Colonic mucosa (tissue), 4 donors: ENCODE results near the gene KREMEN2. TPM values are rescaled to one million over a fixed set of nuclear protein-coding genes. Genes with fewer than 3 reads are reported as not detected.

ENCODE experiments used
- DNase-seq: peaks from one replicate; pipeline ENCODE4 v3.0.0-alpha.2; 2020
- H3K27ac ChIP-seq: fragments of 200-600 bp; one replicate; pipeline ENCODE4 v1.8.0; 2021
- H3K27me3 ChIP-seq: fragments of 200-600 bp; one replicate; pipeline ENCODE4 v1.8.0; 2021
- H3K36me3 ChIP-seq: fragments of 200-600 bp; one replicate; pipeline ENCODE4 v1.8.0; 2021
- H3K4me1 ChIP-seq: fragments of 200-600 bp; one replicate; pipeline ENCODE4 v1.8.0; 2021; ENCODE audit warnings: mild to moderate bottlenecking
- H3K4me3 ChIP-seq: fragments of 200-600 bp; one replicate; pipeline ENCODE4 v1.8.0; 2021
- H3K9ac ChIP-seq, 2 donors: one replicate each; pipeline ENCODE4 v1.7.0; 2013; ENCODE audit warnings: control low read depth in 2 of 2, low read depth in 2 of 2, low read length in 2 of 2
- H3K9me3 ChIP-seq: fragments of 200-600 bp; one replicate; pipeline ENCODE4 v1.8.0; 2021
- intact Hi-C: fragments of 100-400 bp; cut with DNase I; formaldehyde crosslinking; loops from one replicate; pipeline ENCODE4 v1.14.1; 2022
- total RNA-seq, 2 donors: library from RNA; stranded (reverse); fragmentation: NEBNext Ultra II Directional in 1 of 2; extraction: Animal tissue kit (Norgen Biotek cat#: 25700) in 1 of 2; gene quantifications; one replicate each; pipeline ENCODE4 v1.2.1, GENCODE V29; 2021
- TF ChIP-seq, protein P1 (sequence below): fragments of 200-600 bp; IDR thresholded peaks from one replicate; pipeline ENCODE4 v1.8.0; 2022; ENCODE audit warnings: antibody characterized with exemption, mild to moderate bottlenecking
- donor health status: healthy.
- donor health status: DM: no; HTN: no; CAD: no.
- donor health status: DM: no; HTN: no; CAD: no.

KREMEN2 gene
- total RNA-seq, 2 donors from 2014 or later = 1.4 to 1.5 TPM

GRCh38 chr16:2992383-2993081, 28.5 kb downstream of the KREMEN2 start:
- Histone ChIP-seq H3K9ac (no peak overlapping the region), H3K27me3 (no peaks in the 10 kb centered on the region), H3K4me1 (no peaks in the 10 kb centered on the region), H3K27ac (no peak overlapping the region), H3K9me3 (no peaks in the 10 kb centered on the region), H3K4me3 (no peak overlapping the region), H3K36me3 (no peaks in the 10 kb centered on the region)
- TF ChIP-seq, protein P1, sequence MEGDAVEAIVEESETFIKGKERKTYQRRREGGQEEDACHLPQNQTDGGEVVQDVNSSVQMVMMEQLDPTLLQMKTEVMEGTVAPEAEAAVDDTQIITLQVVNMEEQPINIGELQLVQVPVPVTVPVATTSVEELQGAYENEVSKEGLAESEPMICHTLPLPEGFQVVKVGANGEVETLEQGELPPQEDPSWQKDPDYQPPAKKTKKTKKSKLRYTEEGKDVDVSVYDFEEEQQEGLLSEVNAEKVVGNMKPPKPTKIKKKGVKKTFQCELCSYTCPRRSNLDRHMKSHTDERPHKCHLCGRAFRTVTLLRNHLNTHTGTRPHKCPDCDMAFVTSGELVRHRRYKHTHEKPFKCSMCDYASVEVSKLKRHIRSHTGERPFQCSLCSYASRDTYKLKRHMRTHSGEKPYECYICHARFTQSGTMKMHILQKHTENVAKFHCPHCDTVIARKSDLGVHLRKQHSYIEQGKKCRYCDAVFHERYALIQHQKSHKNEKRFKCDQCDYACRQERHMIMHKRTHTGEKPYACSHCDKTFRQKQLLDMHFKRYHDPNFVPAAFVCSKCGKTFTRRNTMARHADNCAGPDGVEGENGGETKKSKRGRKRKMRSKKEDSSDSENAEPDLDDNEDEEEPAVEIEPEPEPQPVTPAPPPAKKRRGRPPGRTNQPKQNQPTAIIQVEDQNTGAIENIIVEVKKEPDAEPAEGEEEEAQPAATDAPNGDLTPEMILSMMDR = no peak
- no peak for DNase-seq
- intact Hi-C loops = no loop called here

DNA sequence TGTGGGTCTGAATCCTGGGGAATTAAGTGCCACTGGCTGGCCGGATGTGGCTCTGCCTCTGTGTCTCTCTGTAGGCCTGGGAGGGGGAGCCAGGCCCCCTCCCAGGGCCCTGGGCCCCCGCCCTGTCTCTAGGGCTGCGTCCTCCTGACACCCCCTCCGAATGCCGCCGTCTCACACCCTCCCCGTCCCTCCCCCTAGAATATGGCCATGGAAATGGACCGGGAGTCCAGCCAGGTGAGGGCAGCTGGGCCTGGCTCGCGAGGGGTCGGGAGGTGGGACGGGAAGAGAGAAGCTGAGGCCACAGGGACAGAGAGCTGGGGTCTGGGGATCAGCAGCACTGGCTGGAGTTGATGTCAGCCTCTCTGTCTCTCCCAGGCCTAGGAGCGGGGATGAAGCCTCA, 32.2 kb downstream of the KREMEN2 start:
- no peak overlapping the region for H3K27ac ChIP-seq
- H3K27me3 ChIP-seq = no peaks in the 10 kb centered on the region
- DNase-seq = no peak
- no peaks in the 10 kb centered on the region for H3K4me1 ChIP-seq
- no peak overlapping the region for H3K9ac ChIP-seq
- no peak overlapping the region for H3K4me3 ChIP-seq
- intact Hi-C loops = no loop called here
- H3K9me3 ChIP-seq = no peaks in the 10 kb centered on the region
- no peaks in the 10 kb centered on the region for H3K36me3 ChIP-seq
- TF ChIP-seq, protein P1 = no peak

GRCh38 chr16:2999929-3000328, 35.9 kb downstream of the KREMEN2 start:
- Histone ChIP-seq H3K9ac (no peak overlapping the region), H3K36me3 (no peaks in the 10 kb centered on the region), H3K27me3 (no peaks in the 10 kb centered on the region), H3K27ac (no peak overlapping the region), H3K4me3 (no peak overlapping the region), H3K9me3 (no peaks in the 10 kb centered on the region), H3K4me1 (no peaks in the 10 kb centered on the region)
- TF ChIP-seq, protein P1 = no peak
- intact Hi-C loops = no loop called here
- DNase-seq = no peak

DNA sequence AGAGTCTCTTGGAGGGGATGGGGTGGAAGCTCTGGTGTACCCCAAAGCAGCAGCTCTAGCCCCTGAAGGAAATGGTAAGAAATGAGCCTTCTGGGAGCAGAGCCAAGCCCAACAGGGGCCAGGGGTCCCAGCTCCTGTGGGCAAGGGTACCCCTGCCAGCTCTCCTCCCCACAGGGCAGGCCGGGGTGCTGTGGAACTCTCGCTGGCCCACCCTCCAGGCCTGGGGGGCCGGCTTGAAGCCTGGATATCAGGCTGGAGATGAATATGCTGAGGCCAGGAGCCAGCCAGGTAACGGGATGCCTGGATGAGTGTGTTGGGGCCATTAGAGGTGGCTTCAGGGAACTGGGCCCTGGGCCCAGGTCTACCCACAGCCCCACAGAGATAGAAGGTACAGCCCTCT, 36.5 kb downstream of the KREMEN2 start:
- Histone ChIP-seq H3K36me3 (no peaks in the 10 kb centered on the region), H3K4me3 (no peak overlapping the region), H3K27me3 (no peaks in the 10 kb centered on the region), H3K9ac (no peak overlapping the region), H3K27ac (no peak overlapping the region), H3K4me1 (no peaks in the 10 kb centered on the region), H3K9me3 (no peaks in the 10 kb centered on the region)
- intact Hi-C loops = no loop called here
- TF ChIP-seq, protein P1 = no peak
- DNase-seq = no peak

DNA sequence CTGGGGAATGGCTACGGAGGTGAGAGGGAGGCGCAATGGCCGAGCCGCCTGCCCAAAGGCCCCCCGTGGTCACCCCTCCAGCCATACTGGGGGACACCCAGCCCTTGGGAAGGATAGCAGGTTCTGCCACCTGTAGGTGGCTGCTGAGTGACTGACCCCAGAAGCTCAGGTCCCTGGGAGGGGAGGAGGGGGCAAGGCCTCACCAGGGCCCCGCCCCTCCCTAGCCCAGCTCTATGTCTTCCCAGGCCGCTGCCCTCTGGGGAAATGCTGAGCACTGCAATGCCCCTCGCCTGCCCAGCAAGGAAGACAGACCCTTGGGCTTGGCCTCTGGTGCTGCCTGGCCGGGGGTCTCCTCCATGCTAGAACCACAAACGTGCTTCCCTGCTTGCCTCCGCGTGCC, 37.2 kb downstream of the KREMEN2 start:
- Histone ChIP-seq H3K4me1 (no peaks in the 10 kb centered on the region), H3K36me3 (no peaks in the 10 kb centered on the region), H3K27me3 (no peaks in the 10 kb centered on the region), H3K9me3 (no peaks in the 10 kb centered on the region), H3K4me3 (no peak overlapping the region), H3K27ac (no peak overlapping the region), H3K9ac (no peak overlapping the region)
- no peak for DNase-seq
- intact Hi-C loops = no loop called here
- TF ChIP-seq, protein P1 = no peak
